ENCODE results near the gene WDR38. TPM values are rescaled to one million over a fixed set of nuclear protein-coding genes. Genes with fewer than 3 reads are reported as not detected.

WDR38 gene
- polyA plus RNA-seq, 1 donor, result not detected

DNA sequence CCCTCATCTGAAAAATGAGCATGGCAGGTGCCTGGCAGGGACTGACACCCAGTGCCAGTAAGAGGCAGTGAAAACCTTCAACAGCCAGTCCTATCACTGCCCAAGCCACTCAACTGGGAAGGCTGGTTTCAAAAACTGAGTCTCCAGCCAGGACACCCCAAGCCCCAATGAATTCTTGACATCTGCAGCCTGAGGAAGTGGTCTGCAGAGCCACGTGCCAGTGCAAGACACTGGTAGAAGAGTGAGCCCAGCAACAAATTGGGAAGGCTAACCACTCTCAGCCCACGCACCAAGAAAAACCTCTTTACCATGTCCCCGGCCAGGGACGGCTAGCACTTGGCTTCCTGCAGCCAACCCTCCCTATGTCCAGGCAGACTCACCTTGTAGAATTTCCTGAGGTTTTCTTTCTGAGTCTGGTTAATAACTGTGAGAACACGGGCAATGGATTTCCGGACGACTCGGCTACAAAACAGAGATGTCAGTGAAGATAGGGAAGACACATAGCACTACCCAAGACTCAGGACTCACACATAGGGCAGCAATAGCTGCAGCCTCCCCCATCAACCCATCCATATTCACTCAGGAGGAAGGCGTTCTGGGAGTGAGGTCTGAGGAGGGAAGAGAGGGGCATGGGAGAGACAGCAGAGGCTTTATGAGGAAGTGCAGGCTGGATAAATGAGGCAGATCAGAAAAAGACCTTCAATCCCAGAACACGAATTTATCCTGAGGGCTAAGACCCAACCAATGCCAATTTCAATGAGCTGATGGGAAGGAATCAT lies 6.7 kb downstream of the WDR38 start:
- peaks cover 44% of the 10 kb centered on the region for H3K36me3 ChIP-seq (ENCODE audit: control insufficient read depth, insufficient read depth, low read length)

DNA sequence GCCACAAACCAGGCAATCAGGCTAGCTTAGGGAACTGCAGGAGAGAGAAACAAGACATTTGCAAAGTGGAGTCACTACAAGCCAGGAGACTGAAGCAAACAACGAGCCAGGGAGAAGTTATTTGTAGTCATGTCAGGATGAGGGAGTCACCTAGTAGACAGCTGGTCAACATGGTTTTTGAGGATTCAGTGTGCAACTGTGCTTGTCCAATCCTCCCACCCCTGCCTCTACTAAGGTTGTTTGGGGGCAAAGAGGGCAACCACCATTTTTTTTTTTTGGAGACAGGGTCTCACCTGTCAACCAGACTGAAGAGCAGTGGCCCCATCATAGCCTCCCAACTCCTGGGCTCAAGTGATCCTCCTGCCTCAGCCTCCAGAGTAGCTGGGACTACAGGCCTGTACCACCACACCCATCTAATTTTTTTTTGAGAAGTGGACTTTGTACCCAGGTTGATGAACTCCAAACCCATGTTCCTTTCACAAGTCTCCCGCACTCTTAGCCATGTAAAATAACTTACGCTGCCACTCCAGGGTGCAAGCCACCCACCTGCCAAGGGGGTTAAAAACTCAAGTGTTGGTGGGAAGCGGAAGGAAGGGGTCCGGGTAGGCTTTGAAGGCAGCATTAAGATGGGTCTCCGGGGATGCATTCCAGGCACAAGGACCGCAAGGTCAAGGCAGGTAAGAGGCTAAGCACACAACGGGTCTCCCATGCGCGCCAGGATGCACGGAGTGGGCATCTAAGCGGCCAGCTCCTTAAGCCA lies 7.5 kb downstream of the WDR38 start:
- DNase-seq, result peak in 1 of 2 donors; percentile 48
- Histone ChIP-seq H3K27ac (ENCODE audit: low read length) (peak overlapping the region; percentile 82), H3K27me3 (ENCODE audit: control insufficient read depth, insufficient read depth, low read length) (no peaks in the 10 kb centered on the region), H3K36me3 (ENCODE audit: control insufficient read depth, insufficient read depth, low read length) (peaks cover 44% of the 10 kb centered on the region), H3K4me3 (ENCODE audit: low read length) (peak overlapping the region; percentile 92), H3K9me3 (ENCODE audit: control insufficient read depth, low read depth, low read length) (no peaks in the 10 kb centered on the region), H3K4me1 (ENCODE audit: control insufficient read depth, insufficient read depth, low read length) (peaks cover 5% of the 10 kb centered on the region)
- WGBS (ENCODE audit: insufficient coverage, low lambda C conversion rate), result no CpG with 5 or more reads among the region's 12 CpGs

More for the DNA sequence above, 6.7 kb downstream of the WDR38 start:
- DNase-seq, result no peak
- H3K9me3 ChIP-seq (ENCODE audit: control insufficient read depth, low read depth, low read length), result no peaks in the 10 kb centered on the region
- no peak overlapping the region for H3K27ac ChIP-seq (ENCODE audit: low read length)
- 17% methylated on average over 1 of the region's 10 CpGs for WGBS (ENCODE audit: insufficient coverage, low lambda C conversion rate)
- no peaks in the 10 kb centered on the region for H3K27me3 ChIP-seq (ENCODE audit: control insufficient read depth, insufficient read depth, low read length)
- H3K4me3 ChIP-seq (ENCODE audit: low read length), result peak overlapping the region; percentile 92
- peaks cover 5% of the 10 kb centered on the region for H3K4me1 ChIP-seq (ENCODE audit: control insufficient read depth, insufficient read depth, low read length)

DNA sequence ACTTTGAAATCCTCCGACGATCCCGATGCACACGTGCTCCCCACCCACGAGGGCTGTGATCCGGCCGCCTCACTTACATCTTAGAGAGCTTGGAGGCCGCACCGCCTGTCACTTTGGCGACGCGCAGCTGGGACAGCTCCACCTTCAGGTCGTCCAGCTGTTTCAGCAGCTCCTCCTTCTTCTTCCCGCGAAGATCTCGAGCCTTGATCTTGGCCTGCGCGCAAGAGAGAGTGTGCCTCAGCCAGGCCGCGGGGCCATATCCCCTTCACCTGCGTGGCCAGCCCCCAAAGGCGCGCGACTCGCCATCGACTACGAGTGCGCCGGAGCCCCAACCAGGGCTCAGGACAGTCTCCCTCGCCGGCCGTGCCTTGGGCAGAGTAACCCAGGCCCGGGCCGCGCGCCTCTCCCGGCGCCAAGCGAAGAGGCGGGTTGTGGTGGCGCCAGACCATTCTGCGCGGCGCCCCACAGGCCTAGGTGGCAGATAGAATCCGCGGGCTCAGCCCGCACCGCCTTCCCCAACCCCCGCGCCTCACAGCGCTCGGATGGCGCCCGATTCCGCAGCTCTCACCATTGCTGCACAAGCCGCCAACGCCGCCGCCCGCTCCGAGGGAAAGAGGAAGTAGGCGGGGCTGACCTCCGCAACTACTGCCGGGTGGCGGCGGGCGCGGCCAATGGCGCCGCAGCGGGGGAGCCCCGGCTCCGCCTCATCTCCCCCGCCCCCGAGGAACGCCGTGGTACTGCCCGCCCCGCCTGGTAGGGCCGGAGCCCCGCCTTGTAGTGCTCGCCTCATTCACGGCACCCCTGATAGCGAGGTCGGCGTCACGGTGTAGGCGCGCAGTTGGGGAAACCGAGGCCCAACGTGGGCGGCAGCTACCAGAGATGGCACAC lies 8.3 kb downstream of the WDR38 start, which contains the start of the genes ARPC5L and RPL35:
TSS of gene ARPC5L (plus strand) at position 789 of the 888 bp plus-strand sequence. CDS start 7,161 bp downstream, outside the sequence.
TSS of gene RPL35 (minus strand) at position 616 of the 888 bp plus-strand sequence. CDS start at position 571, 45 bp downstream.
- Histone ChIP-seq H3K27ac (ENCODE audit: low read length) (peak within 1 kb of the TSS; percentile 89), H3K9me3 (ENCODE audit: control insufficient read depth, low read depth, low read length) (no peaks in the 10 kb centered on the region), H3K36me3 (ENCODE audit: control insufficient read depth, insufficient read depth, low read length) (peaks cover 42% of the 10 kb centered on the region), H3K4me1 (ENCODE audit: control insufficient read depth, insufficient read depth, low read length) (peaks cover 5% of the 10 kb centered on the region), H3K27me3 (ENCODE audit: control insufficient read depth, insufficient read depth, low read length) (no peaks in the 10 kb centered on the region), H3K4me3 (ENCODE audit: low read length) (peak within 1 kb of the TSS; percentile 92)
- DNase-seq, result peak; percentile 93 to 97
- no CpG with 5 or more reads among the region's 92 CpGs for WGBS (ENCODE audit: insufficient coverage, low lambda C conversion rate)

DNA sequence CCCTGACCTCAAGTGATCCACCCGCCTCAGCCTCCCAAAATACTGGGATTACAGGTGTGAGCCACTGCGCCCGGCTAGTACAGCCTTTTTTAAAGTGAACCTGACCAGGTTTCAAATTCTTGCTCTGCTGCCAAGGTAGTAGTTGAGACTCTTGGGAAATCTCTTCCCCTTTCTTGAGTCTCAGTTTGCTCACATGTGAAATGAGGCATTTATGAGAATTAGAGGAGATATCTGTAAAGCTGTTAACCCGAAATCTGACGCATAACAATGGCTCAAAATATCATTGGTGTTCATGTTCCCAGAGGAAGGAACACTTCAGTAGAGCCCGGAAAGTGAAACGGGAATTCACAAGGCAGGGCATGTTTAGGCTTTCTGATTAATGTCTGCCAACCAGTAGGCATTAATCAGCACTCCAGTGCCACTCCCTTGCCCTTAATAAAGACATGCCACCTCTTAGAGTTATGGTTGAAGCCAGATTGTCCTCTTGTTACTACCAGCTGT lies 10.2 kb downstream of the WDR38 start:
- no peak overlapping the region for H3K4me3 ChIP-seq (ENCODE audit: low read length)

DNA sequence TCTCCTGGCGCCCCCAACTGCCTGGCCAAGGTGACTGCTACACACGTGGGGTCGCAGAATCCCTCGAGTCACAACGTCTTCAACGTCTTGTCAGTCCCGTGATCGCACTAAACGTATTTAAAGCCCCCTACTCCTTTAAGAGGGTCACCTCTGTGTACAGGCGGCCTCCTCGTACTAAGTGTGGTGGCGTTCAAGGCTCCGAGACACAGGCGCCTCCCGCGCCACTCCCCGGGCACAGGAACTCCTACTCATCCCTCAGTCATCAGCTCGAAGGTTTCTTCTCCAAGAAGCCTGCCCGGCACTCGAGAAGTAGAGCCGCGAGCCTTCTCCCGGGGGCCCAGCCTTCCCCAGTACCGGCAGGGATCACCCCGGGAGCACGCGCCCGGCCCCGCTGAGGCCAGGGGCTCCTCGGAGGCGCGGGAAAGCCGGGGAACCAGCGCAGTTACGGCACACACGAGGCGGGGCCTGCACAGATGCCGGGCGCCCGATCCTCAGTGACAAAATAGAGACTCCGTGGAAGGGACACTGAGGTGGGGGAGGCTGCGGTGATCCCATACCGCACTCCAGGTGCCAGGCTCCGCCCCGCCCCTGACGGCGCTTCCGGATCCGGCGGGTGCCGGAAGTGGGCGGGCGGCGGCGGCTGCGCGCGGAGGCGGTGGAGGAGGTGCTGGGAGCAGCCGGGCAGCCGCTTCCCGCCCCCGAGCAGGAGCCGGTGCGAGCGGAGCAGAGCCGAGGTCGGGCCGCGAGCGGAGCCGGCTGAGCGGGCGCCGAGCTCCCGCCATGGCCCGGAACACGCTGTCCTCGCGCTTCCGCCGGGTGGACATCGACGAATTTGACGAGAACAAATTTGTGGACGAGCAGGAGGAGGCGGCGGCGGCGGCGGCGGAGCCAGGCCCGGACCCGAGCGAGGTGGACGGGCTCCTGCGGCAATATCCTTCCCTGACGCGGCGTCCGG lies 15.5 kb downstream of the WDR38 start:
- Histone ChIP-seq H3K9me3 (ENCODE audit: control insufficient read depth, low read depth, low read length) (no peaks in the 10 kb centered on the region), H3K27me3 (ENCODE audit: control insufficient read depth, insufficient read depth, low read length) (no peaks in the 10 kb centered on the region), H3K4me1 (ENCODE audit: control insufficient read depth, insufficient read depth, low read length) (peaks cover 7% of the 10 kb centered on the region), H3K4me3 (ENCODE audit: low read length) (peak overlapping the region; percentile 77), H3K36me3 (ENCODE audit: control insufficient read depth, insufficient read depth, low read length) (peaks cover 20% of the 10 kb centered on the region), H3K27ac (ENCODE audit: low read length) (peak overlapping the region; percentile 96)
- peak; percentile 80 to 91 for DNase-seq
- no CpG with 5 or more reads among the region's 101 CpGs for WGBS (ENCODE audit: insufficient coverage, low lambda C conversion rate)

More for the DNA sequence above, 10.2 kb downstream of the WDR38 start:
- no peak for DNase-seq
- no peaks in the 10 kb centered on the region for H3K9me3 ChIP-seq (ENCODE audit: control insufficient read depth, low read depth, low read length)
- WGBS (ENCODE audit: insufficient coverage, low lambda C conversion rate), result no CpG with 5 or more reads among the region's 7 CpGs
- peaks cover 23% of the 10 kb centered on the region for H3K36me3 ChIP-seq (ENCODE audit: control insufficient read depth, insufficient read depth, low read length)
- peaks cover 5% of the 10 kb centered on the region for H3K4me1 ChIP-seq (ENCODE audit: control insufficient read depth, insufficient read depth, low read length)
- no peaks in the 10 kb centered on the region for H3K27me3 ChIP-seq (ENCODE audit: control insufficient read depth, insufficient read depth, low read length)
- H3K27ac ChIP-seq (ENCODE audit: low read length), result no peak overlapping the region

DNA sequence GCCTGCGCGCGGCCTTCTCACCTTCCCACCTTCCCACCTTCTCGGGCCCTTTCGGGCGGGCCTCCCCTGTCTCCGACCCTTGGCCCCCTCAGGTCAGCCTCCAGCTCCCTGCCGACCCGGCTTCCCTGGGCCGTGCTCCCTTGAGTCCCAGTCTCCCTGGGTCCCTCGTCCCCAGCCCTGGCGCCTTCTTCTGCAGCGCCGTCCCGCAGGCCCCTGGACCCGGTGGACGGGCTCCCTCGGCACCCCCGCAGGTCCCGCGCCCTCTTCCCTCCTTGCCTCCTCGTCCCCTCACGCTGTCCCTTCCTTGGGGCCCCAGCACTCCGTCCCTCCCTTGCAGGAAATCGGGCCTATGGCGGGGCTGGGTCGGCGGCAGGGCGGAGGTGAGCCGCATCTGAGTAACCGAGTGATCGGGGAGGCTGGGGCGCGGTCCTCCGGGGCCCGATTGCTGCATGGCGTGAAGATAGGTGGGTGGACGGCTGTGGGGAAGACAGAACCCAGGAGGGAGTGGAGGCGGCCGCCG lies 16.3 kb downstream of the WDR38 start:
- DNase-seq, result no peak
- WGBS (ENCODE audit: insufficient coverage, low lambda C conversion rate), result no CpG with 5 or more reads among the region's 41 CpGs
- Histone ChIP-seq H3K36me3 (ENCODE audit: control insufficient read depth, insufficient read depth, low read length) (peaks cover 28% of the 10 kb centered on the region), H3K9me3 (ENCODE audit: control insufficient read depth, low read depth, low read length) (no peaks in the 10 kb centered on the region), H3K27me3 (ENCODE audit: control insufficient read depth, insufficient read depth, low read length) (no peaks in the 10 kb centered on the region), H3K27ac (ENCODE audit: low read length) (peak overlapping the region; percentile 52), H3K4me3 (ENCODE audit: low read length) (peak overlapping the region; percentile 77), H3K4me1 (ENCODE audit: control insufficient read depth, insufficient read depth, low read length) (peaks cover 7% of the 10 kb centered on the region)

DNA sequence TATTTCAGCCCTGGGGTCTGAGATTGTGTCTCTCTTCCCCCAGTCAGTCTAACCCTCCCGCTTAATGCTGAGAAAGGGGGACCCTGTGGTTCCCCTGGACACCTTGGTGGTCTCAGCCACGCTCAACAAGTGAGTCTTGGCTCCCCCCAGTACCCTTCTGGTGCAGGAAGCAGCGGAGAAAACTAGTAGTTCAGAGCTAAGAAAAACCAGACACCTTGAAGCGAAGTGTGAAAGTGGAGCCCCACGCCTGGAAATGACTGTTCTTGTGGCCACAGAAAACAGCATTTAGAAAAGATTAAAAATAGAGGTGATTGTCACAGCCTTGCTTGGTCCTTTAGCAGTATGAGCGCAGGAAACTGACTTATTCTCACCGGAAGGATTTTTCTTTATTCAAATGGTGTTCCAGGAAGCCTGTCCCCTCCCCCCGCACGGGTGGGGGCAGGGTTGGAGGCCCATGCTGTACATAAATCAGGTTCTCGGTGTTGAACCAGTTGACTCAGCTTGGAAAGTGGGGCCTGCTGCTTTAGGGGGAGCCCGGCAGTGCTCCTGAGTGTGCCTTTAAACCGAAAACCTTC lies 16.8 kb downstream of the WDR38 start:
- no peaks in the 10 kb centered on the region for H3K9me3 ChIP-seq (ENCODE audit: control insufficient read depth, low read depth, low read length)
- peaks cover 33% of the 10 kb centered on the region for H3K36me3 ChIP-seq (ENCODE audit: control insufficient read depth, insufficient read depth, low read length)
- WGBS (ENCODE audit: insufficient coverage, low lambda C conversion rate), result no CpG with 5 or more reads among the region's 12 CpGs
- peak overlapping the region; percentile 77 for H3K4me3 ChIP-seq (ENCODE audit: low read length)
- H3K27me3 ChIP-seq (ENCODE audit: control insufficient read depth, insufficient read depth, low read length), result no peaks in the 10 kb centered on the region
- H3K27ac ChIP-seq (ENCODE audit: low read length), result peak overlapping the region; percentile 52
- H3K4me1 ChIP-seq (ENCODE audit: control insufficient read depth, insufficient read depth, low read length), result peaks cover 7% of the 10 kb centered on the region
- DNase-seq, result peak; percentile 59 to 78

DNA sequence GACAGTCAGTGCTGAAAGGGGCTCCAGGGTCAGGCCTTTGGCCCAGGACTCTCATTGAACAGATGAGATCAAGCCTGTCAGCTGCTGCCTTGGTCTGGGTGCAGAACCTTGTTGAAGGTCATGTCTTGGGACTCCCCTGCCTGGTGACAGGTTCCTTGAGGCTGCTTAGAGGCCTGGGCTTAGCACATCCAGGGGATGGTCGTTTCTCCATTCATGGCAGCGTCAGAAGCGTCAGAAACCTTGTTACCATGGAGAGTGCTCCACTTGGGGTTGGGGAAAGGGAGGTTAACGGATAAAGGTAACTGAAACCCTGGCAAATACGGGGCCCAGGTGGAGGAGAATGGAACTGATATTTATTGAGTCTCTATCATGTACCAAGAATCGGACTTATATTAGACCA lies 17.5 kb downstream of the WDR38 start:
- Histone ChIP-seq H3K4me3 (ENCODE audit: low read length) (peak overlapping the region; percentile 77), H3K4me1 (ENCODE audit: control insufficient read depth, insufficient read depth, low read length) (peaks cover 7% of the 10 kb centered on the region), H3K27ac (ENCODE audit: low read length) (peak overlapping the region; percentile 52), H3K9me3 (ENCODE audit: control insufficient read depth, low read depth, low read length) (no peaks in the 10 kb centered on the region), H3K27me3 (ENCODE audit: control insufficient read depth, insufficient read depth, low read length) (no peaks in the 10 kb centered on the region), H3K36me3 (ENCODE audit: control insufficient read depth, insufficient read depth, low read length) (peaks cover 40% of the 10 kb centered on the region)
- DNase-seq, result no peak
- WGBS (ENCODE audit: insufficient coverage, low lambda C conversion rate), result no CpG with 5 or more reads among the region's 6 CpGs
